ENCODE measurements around the gene PIGK. TPM values are rescaled to one million over a fixed set of nuclear protein-coding genes. Genes with fewer than 3 reads are reported as not detected.

The PIGK gene
- total RNA-seq, 1 experiment from 2014 or later, result 22.9 TPM

GRCh38 chr1:77230051-77230450 is 10.8 kb upstream of the PIGK start:
- ChIA-PET CTCF (no interaction called here), POLR2A (interaction anchor here (1.2 kb wide), 1 partner anchor 11 kb away, joined by 3 read pairs; the partner anchor contains the start of gene PIGK)
- no peak for DNase-seq (ENCODE audit: unreplicated experiment)
- Mint-ChIP-seq H3K4me3 (ENCODE audit: unreplicated experiment) (no peak overlapping the region), H3K27ac (ENCODE audit: low read depth, unreplicated experiment) (no peak overlapping the region), H3K9me3 (ENCODE audit: unreplicated experiment) (no peaks in the 10 kb centered on the region), H3K36me3 (ENCODE audit: insufficient read depth, unreplicated experiment) (no peaks in the 10 kb centered on the region), H3K27me3 (ENCODE audit: insufficient read depth, unreplicated experiment) (no peaks in the 10 kb centered on the region), H3K4me1 (ENCODE audit: insufficient read depth, unreplicated experiment) (no peaks in the 10 kb centered on the region)
- TF ChIP-seq CTCF (IDR thresholded peaks at IDR 0.05; ENCODE audit: unreplicated experiment), result no peak
- no TSS peak for BruUV-seq (replicated peaks)
- intact Hi-C loops (cut with micrococcal nuclease), result no loop called here

- Mint-ChIP-seq H3K27ac (ENCODE audit: low read depth, unreplicated experiment) (no peak overlapping the region), H3K36me3 (ENCODE audit: insufficient read depth, unreplicated experiment) (no peaks in the 10 kb centered on the region)
- intact Hi-C loops (cut with micrococcal nuclease), result no loop called here
These were observed 9.6 kb upstream of the PIGK start for GRCh38 chr1:77228836-77229235.

GRCh38 chr1:77227381-77227780 is 8.2 kb upstream of the PIGK start:
- Mint-ChIP-seq H3K4me1 (ENCODE audit: insufficient read depth, unreplicated experiment) (no peaks in the 10 kb centered on the region), H3K9me3 (ENCODE audit: unreplicated experiment) (no peaks in the 10 kb centered on the region), H3K4me3 (ENCODE audit: unreplicated experiment) (no peak overlapping the region), H3K27ac (ENCODE audit: low read depth, unreplicated experiment) (no peak overlapping the region), H3K36me3 (ENCODE audit: insufficient read depth, unreplicated experiment) (no peaks in the 10 kb centered on the region), H3K27me3 (ENCODE audit: insufficient read depth, unreplicated experiment) (no peaks in the 10 kb centered on the region)
- no TSS peak for BruUV-seq (replicated peaks)
- ChIA-PET CTCF (interaction anchor here (0.7 to 1.2 kb wide), 2 partner anchors 305 to 1176 kb away, joined by 3 read pairs; no protein-coding TSS in a partner anchor), POLR2A (no interaction called here)
- intact Hi-C loops (cut with micrococcal nuclease), result no loop called here
- no peak for DNase-seq (ENCODE audit: unreplicated experiment)
- TF ChIP-seq CTCF (IDR thresholded peaks at IDR 0.05; ENCODE audit: unreplicated experiment), result no peak

More at GRCh38 chr1:77228836-77229235, 9.6 kb upstream of the PIGK start:
- no peaks in the 10 kb centered on the region for H3K9me3 Mint-ChIP-seq (ENCODE audit: unreplicated experiment)
- no peaks in the 10 kb centered on the region for H3K27me3 Mint-ChIP-seq (ENCODE audit: insufficient read depth, unreplicated experiment)
- no peak for TF ChIP-seq CTCF (IDR thresholded peaks at IDR 0.05; ENCODE audit: unreplicated experiment)
- ChIA-PET CTCF (no interaction called here), POLR2A (no interaction called here)
- BruUV-seq (replicated peaks), result no TSS peak
- no peak overlapping the region for H3K4me3 Mint-ChIP-seq (ENCODE audit: unreplicated experiment)
- H3K4me1 Mint-ChIP-seq (ENCODE audit: insufficient read depth, unreplicated experiment), result no peaks in the 10 kb centered on the region
- DNase-seq (ENCODE audit: unreplicated experiment), result no peak

GRCh38 chr1:77222496-77222895 is 3.3 kb upstream of the PIGK start:
- DNase-seq (ENCODE audit: unreplicated experiment), result no peak
- POLR2A ChIA-PET, result no interaction called here
- Mint-ChIP-seq H3K36me3 (ENCODE audit: insufficient read depth, unreplicated experiment) (no peaks in the 10 kb centered on the region), H3K27me3 (ENCODE audit: insufficient read depth, unreplicated experiment) (no peaks in the 10 kb centered on the region), H3K27ac (ENCODE audit: low read depth, unreplicated experiment) (no peak overlapping the region), H3K4me3 (ENCODE audit: unreplicated experiment) (no peak overlapping the region), H3K9me3 (ENCODE audit: unreplicated experiment) (no peaks in the 10 kb centered on the region), H3K4me1 (ENCODE audit: insufficient read depth, unreplicated experiment) (peaks cover 17% of the 10 kb centered on the region)
- BruUV-seq (replicated peaks), result no TSS peak
- intact Hi-C loops (cut with micrococcal nuclease), result no loop called here
- CTCF ChIA-PET, result no interaction called here
- no peak for TF ChIP-seq CTCF (IDR thresholded peaks at IDR 0.05; ENCODE audit: unreplicated experiment)

All from MCF 10A (cell line).